Measurements from ENCODE around the gene S100P. TPM values are rescaled to one million over a fixed set of nuclear protein-coding genes. Genes with fewer than 3 reads are reported as not detected.

S100P gene
- total RNA-seq, 2 experiments from 2014 or later, result 3.4 to 4.3 TPM

GRCh38 chr4:6719611-6720179, 26.0 kb downstream of the S100P start:
- intact Hi-C loops (cut with micrococcal nuclease), result loop anchor here (1.0 to 5.0 kb wide), 3 partner anchors 42 to 353 kb away; no protein-coding TSS in a partner anchor
- ATAC-seq (no peak), DNase-seq (no peak)
- POLR2A ChIA-PET, result interaction anchor here (1.0 to 4.9 kb wide), 5 partner anchors 13 to 154 kb away, joined by 3 to 28 read pairs (median 3); partner anchors contain the start of gene KIAA0232
- CTCF ChIA-PET, result interaction anchor here (0.9 to 8.0 kb wide), 26 partner anchors 13 to 350 kb away, joined by 3 to 205 read pairs (median 4); partner anchors contain the start of gene TBC1D14
- no peak overlapping the region for H3K27ac Mint-ChIP-seq
- H3K36me3 Mint-ChIP-seq (ENCODE audit: low read depth), result peaks cover 14% of the 10 kb centered on the region
- no peaks in the 10 kb centered on the region for H3K9me3 Mint-ChIP-seq
- TF ChIP-seq CTCF (IDR thresholded peaks at IDR 0.05), result no peak
- H3K4me3 Mint-ChIP-seq, result no peak overlapping the region
- peaks cover 26% of the 10 kb centered on the region for H3K4me1 Mint-ChIP-seq (ENCODE audit: low read depth)
- no peaks in the 10 kb centered on the region for H3K27me3 Mint-ChIP-seq

GRCh38 chr4:6720202-6720699, 26.6 kb downstream of the S100P start:
- DNase-seq (peak; percentile 86), ATAC-seq (peak; percentile 57)
- no peak overlapping the region for H3K4me3 Mint-ChIP-seq
- H3K27ac Mint-ChIP-seq, result peak overlapping the region; percentile 57
- peaks cover 23% of the 10 kb centered on the region for H3K4me1 Mint-ChIP-seq (ENCODE audit: low read depth)
- intact Hi-C loops (cut with micrococcal nuclease), result loop anchor here (1.0 to 5.0 kb wide), 2 partner anchors 154 to 352 kb away; no protein-coding TSS in a partner anchor
- ChIA-PET POLR2A (interaction anchor here (1.0 kb wide), 1 partner anchor 47 kb away, joined by 3 read pairs; no protein-coding TSS in a partner anchor), CTCF (interaction anchor here (0.7 to 8.0 kb wide), 31 partner anchors 13 to 350 kb away, joined by 3 to 205 read pairs (median 4); partner anchors contain the start of gene TBC1D14)
- no peaks in the 10 kb centered on the region for H3K27me3 Mint-ChIP-seq
- H3K36me3 Mint-ChIP-seq (ENCODE audit: low read depth), result peaks cover 14% of the 10 kb centered on the region
- H3K9me3 Mint-ChIP-seq, result no peaks in the 10 kb centered on the region
- TF ChIP-seq CTCF (IDR thresholded peaks at IDR 0.05), result peak; percentile 100

GRCh38 chr4:6721121-6721520, 27.4 kb downstream of the S100P start:
- H3K36me3 Mint-ChIP-seq (ENCODE audit: low read depth), result peaks cover 12% of the 10 kb centered on the region
- no peaks in the 10 kb centered on the region for H3K27me3 Mint-ChIP-seq
- DNase-seq, result no peak
- no peaks in the 10 kb centered on the region for H3K9me3 Mint-ChIP-seq
- peak overlapping the region; percentile 9 for H3K27ac Mint-ChIP-seq
- CTCF ChIA-PET, result interaction anchor here (0.7 to 8.0 kb wide), 9 partner anchors 57 to 171 kb away, joined by 3 to 205 read pairs (median 10); no protein-coding TSS in a partner anchor
- no peak for TF ChIP-seq CTCF (IDR thresholded peaks at IDR 0.05)
- POLR2A ChIA-PET, result no interaction called here
- ATAC-seq, result no peak
- H3K4me3 Mint-ChIP-seq, result no peak overlapping the region
- peaks cover 17% of the 10 kb centered on the region for H3K4me1 Mint-ChIP-seq (ENCODE audit: low read depth)
- intact Hi-C loops (cut with micrococcal nuclease), result loop anchor here (5.0 kb wide), 1 partner anchor 351 kb away; no protein-coding TSS in a partner anchor

GRCh38 chr4:6722891-6723290, 29.2 kb downstream of the S100P start:
- ChIA-PET CTCF (interaction anchor here (8.0 kb wide), 1 partner anchor 153 kb away, joined by 205 read pairs; no protein-coding TSS in a partner anchor), POLR2A (no interaction called here)
- intact Hi-C loops (cut with micrococcal nuclease), result loop anchor here (5.0 kb wide), 1 partner anchor 349 kb away; no protein-coding TSS in a partner anchor
- Mint-ChIP-seq H3K4me3 (no peak overlapping the region), H3K36me3 (ENCODE audit: low read depth) (peaks cover 7% of the 10 kb centered on the region), H3K27ac (no peak overlapping the region), H3K4me1 (ENCODE audit: low read depth) (peaks cover 18% of the 10 kb centered on the region), H3K27me3 (no peaks in the 10 kb centered on the region), H3K9me3 (no peaks in the 10 kb centered on the region)
- no peak for ATAC-seq
- TF ChIP-seq CTCF (IDR thresholded peaks at IDR 0.05), result no peak
- DNase-seq, result no peak

- Mint-ChIP-seq H3K36me3 (ENCODE audit: low read depth) (peaks cover 2% of the 10 kb centered on the region), H3K27ac (no peak overlapping the region), H3K9me3 (no peaks in the 10 kb centered on the region), H3K27me3 (no peaks in the 10 kb centered on the region), H3K4me3 (no peak overlapping the region), H3K4me1 (ENCODE audit: low read depth) (peaks cover 14% of the 10 kb centered on the region)
- intact Hi-C loops (cut with micrococcal nuclease), result loop anchor here (5.0 kb wide), 1 partner anchor 348 kb away; no protein-coding TSS in a partner anchor
- CTCF ChIA-PET, result interaction anchor here (1.5 kb wide), 1 partner anchor 150 kb away, joined by 5 read pairs; no protein-coding TSS in a partner anchor
- ATAC-seq, result no peak
- POLR2A ChIA-PET, result interaction anchor here (1.0 kb wide), 1 partner anchor 98 kb away, joined by 3 read pairs; no protein-coding TSS in a partner anchor
- DNase-seq, result no peak
- no peak for TF ChIP-seq CTCF (IDR thresholded peaks at IDR 0.05)
These were observed 30.2 kb downstream of the S100P start for GRCh38 chr4:6723851-6724250.
